CD4-positive, alpha-beta T cell treated with Interleukin-15 for 1 hour (primary cell): ENCODE measurements around the gene MICA.

Experiments
- DNase-seq: peaks from one replicate; pipeline ENCODE4 v3.0.0-alpha.2; 2020

Gene MICA

GRCh38 chr6:31403283-31404060 is at the start of gene MICA:
Gene MICA (plus strand): TSS chr6:31403595. CDS start chr6:31403633, 38 bp downstream.
- peak; percentile 72 for DNase-seq

GRCh38 chr6:31354158-31354863 is 49.1 kb upstream of the MICA start:
- peak; percentile 16 for DNase-seq

GRCh38 chr6:31354864-31355582 is 48.4 kb upstream of the MICA start:
- peak; percentile 19 for DNase-seq

GRCh38 chr6:31355583-31355948 is 47.8 kb upstream of the MICA start:
- peak; percentile 17 for DNase-seq

- peak; percentile 52 for DNase-seq
Measured at GRCh38 chr6:31356216-31356945, 47.0 kb upstream of the MICA start.

GRCh38 chr6:31356946-31357466 is 46.4 kb upstream of the MICA start, which contains the start of gene HLA-B:
Gene HLA-B (minus strand): TSS chr6:31357179. CDS start chr6:31357158, 21 bp downstream.
- peak; percentile 95 for DNase-seq

- no peak for DNase-seq
Measured at GRCh38 chr6:31357886-31358285, 45.5 kb upstream of the MICA start.

- DNase-seq: no peak
Measured at GRCh38 chr6:31358302-31358701, 45.1 kb upstream of the MICA start.

GRCh38 chr6:31359581-31359980 is 43.8 kb upstream of the MICA start:
- DNase-seq: no peak

- no peak for DNase-seq
Measured at GRCh38 chr6:31362751-31363150, 40.6 kb upstream of the MICA start.

- DNase-seq: no peak
Measured at GRCh38 chr6:31363811-31364210, 39.6 kb upstream of the MICA start.

- no peak for DNase-seq
Measured at GRCh38 chr6:31365864-31366263, 37.5 kb upstream of the MICA start.

GRCh38 chr6:31366693-31367470 is 36.5 kb upstream of the MICA start:
- peak; percentile 87 for DNase-seq

GRCh38 chr6:31368461-31368860 is 34.9 kb upstream of the MICA start:
- no peak for DNase-seq

GRCh38 chr6:31374118-31374517 is 29.3 kb upstream of the MICA start:
- peak; percentile 46 for DNase-seq

GRCh38 chr6:31375699-31376098 is 27.7 kb upstream of the MICA start:
- no peak for DNase-seq

GRCh38 chr6:31377029-31377428 is 26.4 kb upstream of the MICA start:
- no peak for DNase-seq

GRCh38 chr6:31378062-31378720 is 25.2 kb upstream of the MICA start:
- DNase-seq: no peak

- DNase-seq: no peak
Measured at GRCh38 chr6:31378721-31379103, 24.7 kb upstream of the MICA start.

- DNase-seq: no peak
Measured at GRCh38 chr6:31379850-31380249, 23.5 kb upstream of the MICA start.

- no peak for DNase-seq
Measured at GRCh38 chr6:31381666-31382065, 21.7 kb upstream of the MICA start.
